Bronchial epithelial cell (primary cell): ENCODE results near the gene GPAM. TPM values are rescaled to one million over a fixed set of nuclear protein-coding genes. Genes with fewer than 3 reads are reported as not detected.

Experiments
- DNase-seq: peaks from one replicate; pipeline ENCODE4 v3.0.0-alpha.2; 2010; ENCODE audit warnings: low read depth
- FAIRE-seq: peaks from 2 replicates; lab custom pipeline; 2011; peaks lifted over from hg19 to GRCh38; lab: Jason Lieb, UNC
- H3K27me3 ChIP-seq: 2 replicates; pipeline ENCODE4 v1.5.1; 2011; ENCODE audit warnings: low read length; ENCODE audit not compliant: control insufficient read depth, insufficient read depth
- H3K36me3 ChIP-seq: 2 replicates; pipeline ENCODE4 v1.5.1; 2011; ENCODE audit warnings: low read length; ENCODE audit not compliant: control insufficient read depth, insufficient read depth
- H3K4me3 ChIP-seq: 2 replicates; pipeline ENCODE4 v1.5.1; 2011; ENCODE audit warnings: mild to moderate bottlenecking, low read depth, low read length, control low read depth
- total RNA-seq: library from RNA; depleted of rRNA; stranded (reverse); fragments of >200 nt; gene quantifications from 2 replicates; pipeline ENCODE4 v1.2.1, GENCODE V29; 2014
- TF ChIP-seq, protein P1 (sequence below): IDR thresholded peaks from 2 replicates; pipeline ENCODE4 v1.5.1; 2011; ENCODE audit warnings: mild to moderate bottlenecking, moderate library complexity, low read length, control low read depth, inconsistent platforms; ENCODE audit not compliant: insufficient read depth, severe bottlenecking

GPAM gene
- total RNA-seq, 1 donor from 2014 or later = 9.2 TPM

DNA sequence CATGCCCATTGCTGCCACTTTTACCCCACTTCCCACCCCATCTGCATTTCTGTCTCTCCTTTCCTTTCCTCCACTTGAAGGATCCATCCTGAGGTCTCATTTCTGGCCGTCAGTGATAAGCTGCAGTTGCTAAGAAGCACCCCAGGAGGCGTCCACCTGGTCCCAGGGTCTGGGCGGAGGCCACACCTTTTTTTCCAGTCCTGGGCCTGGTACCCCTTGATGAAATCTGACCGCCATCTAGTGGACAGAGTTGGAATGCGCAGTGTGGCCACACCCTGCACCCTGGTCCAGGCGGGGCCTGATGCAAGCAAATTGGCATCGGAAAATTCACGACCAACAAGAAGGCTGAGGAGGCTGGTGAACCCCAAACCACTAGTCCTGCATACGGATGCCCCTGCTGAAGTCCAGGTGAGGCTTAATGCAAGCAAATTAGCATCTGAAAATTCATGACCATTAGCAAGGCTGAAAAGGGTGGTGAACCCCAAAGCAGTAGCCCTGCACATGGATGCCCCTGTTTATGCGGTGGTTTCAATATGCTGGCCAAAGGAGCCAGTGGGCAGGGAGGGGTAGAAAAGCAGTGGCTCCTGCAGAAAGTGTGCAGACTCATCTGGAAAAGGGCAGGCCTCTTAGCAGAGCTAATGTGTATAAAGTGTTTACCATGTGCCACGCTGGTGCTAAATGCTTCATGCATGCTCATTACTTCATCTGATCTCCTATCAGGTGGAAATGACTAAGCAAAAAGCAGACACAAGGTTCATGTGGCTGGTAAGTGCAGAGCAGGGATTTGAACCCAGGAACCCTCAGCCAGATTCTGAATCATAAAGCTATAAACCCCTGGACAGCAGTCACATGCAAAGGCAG is 43.2 kb downstream of the GPAM start:
- DNase-seq (peak; percentile 71), FAIRE-seq (peak; percentile 50)
- no peaks in the 10 kb centered on the region for H3K27me3 ChIP-seq
- H3K36me3 ChIP-seq = no peaks in the 10 kb centered on the region
- no peak overlapping the region for H3K4me3 ChIP-seq
- TF ChIP-seq, protein P1, sequence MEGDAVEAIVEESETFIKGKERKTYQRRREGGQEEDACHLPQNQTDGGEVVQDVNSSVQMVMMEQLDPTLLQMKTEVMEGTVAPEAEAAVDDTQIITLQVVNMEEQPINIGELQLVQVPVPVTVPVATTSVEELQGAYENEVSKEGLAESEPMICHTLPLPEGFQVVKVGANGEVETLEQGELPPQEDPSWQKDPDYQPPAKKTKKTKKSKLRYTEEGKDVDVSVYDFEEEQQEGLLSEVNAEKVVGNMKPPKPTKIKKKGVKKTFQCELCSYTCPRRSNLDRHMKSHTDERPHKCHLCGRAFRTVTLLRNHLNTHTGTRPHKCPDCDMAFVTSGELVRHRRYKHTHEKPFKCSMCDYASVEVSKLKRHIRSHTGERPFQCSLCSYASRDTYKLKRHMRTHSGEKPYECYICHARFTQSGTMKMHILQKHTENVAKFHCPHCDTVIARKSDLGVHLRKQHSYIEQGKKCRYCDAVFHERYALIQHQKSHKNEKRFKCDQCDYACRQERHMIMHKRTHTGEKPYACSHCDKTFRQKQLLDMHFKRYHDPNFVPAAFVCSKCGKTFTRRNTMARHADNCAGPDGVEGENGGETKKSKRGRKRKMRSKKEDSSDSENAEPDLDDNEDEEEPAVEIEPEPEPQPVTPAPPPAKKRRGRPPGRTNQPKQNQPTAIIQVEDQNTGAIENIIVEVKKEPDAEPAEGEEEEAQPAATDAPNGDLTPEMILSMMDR = peak; percentile 91

DNA sequence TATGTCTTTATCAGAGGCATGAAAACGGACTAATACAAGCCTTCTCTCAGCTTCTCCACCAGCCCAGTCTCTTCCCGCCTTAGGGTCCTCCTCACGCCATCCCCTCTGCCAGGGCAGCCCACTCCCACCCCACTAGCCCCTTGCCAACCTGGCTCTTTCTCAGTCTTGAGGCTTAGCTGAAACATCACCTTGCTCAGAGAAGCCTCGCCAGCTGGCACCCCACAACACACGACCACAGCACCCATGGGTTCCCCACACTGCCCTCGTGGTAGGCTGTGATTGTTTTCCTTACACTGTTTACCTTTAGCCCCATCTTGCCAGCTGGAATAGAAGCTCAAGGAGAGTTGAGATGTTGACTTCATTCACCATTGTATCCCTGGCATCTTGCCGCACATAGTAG is 44.4 kb downstream of the GPAM start:
- no peak overlapping the region for H3K4me3 ChIP-seq
- DNase-seq (no peak), FAIRE-seq (no peak)
- H3K36me3 ChIP-seq = no peaks in the 10 kb centered on the region
- TF ChIP-seq, protein P1 = no peak
- H3K27me3 ChIP-seq = peaks cover 2% of the 10 kb centered on the region

DNA sequence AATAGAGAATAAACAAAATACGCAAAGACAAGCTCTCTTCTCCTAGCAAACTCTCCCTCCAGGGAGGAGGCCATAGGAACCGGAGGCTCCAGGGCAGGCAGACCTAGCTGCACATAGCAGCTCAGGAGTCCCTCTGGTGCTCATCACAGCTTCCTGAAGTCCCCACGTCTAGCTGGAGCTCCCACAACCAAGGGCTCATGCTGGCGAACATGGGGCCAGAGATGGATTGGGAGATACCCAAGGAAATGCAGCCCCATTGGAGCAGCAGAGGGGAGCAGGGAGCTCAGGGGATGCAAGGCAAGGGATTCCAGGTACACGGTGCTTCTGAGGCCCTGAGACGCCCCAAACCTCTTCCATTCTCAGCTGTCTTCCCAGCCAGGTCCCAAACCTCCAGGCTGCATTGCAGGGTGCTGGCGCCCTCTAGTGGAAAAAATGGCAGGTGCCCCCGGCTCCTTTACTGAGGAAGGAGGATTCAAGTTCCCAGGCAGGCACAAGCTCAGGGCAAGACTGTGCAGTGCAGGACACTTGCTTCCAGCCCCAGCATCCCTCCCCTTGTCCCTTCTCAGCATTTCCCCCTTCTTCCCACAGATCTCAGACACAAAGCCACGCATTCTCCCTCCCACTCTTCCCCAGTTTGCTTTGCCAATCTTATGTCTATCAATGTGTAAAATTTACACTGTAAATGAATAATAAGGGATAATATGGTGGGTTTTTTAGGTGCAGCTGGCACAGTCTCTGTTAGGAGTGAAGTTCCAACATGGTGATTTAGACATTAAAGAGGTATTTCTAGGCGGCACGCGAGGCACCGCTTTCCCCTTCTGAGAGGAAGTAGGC is 46.2 kb downstream of the GPAM start:
- peak; percentile 42 for DNase-seq
- peaks cover 2% of the 10 kb centered on the region for H3K27me3 ChIP-seq
- no peaks in the 10 kb centered on the region for H3K36me3 ChIP-seq
- no peak for FAIRE-seq
- TF ChIP-seq, protein P1 = peak; percentile 94
- H3K4me3 ChIP-seq = no peak overlapping the region

DNA sequence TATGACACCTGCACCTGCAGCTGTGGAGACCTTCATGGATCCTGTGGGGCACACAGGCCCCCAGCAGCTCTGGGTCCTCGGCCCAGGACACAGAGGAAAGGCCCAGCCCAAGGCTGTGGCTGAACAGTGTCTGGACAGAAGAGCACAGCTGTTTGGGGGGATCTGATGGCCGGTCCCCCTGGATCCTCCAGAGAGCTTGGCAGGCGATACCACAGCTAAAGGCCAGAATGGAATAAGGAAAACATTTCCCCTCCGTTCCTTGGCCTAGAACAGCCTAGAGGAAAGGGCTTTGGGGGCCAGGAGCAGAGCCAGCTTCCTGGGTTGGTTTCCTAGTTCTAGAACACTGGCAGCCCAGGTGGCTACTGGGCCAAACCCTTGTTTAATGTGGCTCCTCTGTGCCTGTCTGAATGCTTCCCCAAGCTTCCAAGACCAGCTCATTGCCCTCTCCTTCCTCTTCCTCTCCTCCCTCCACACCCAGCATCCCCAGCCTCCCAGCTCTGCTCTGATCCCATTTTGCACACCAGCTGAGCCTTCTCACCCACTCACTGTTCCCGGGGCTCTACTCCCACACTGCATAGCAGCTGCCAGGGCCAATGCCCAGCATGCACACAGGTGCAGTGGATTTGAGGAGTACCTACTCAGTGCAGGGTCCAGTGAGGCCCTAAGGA is 46.9 kb downstream of the GPAM start:
- FAIRE-seq (no peak), DNase-seq (no peak)
- Histone ChIP-seq H3K36me3 (no peaks in the 10 kb centered on the region), H3K4me3 (no peak overlapping the region), H3K27me3 (peaks cover 2% of the 10 kb centered on the region)
- TF ChIP-seq, protein P1 = no peak

DNA sequence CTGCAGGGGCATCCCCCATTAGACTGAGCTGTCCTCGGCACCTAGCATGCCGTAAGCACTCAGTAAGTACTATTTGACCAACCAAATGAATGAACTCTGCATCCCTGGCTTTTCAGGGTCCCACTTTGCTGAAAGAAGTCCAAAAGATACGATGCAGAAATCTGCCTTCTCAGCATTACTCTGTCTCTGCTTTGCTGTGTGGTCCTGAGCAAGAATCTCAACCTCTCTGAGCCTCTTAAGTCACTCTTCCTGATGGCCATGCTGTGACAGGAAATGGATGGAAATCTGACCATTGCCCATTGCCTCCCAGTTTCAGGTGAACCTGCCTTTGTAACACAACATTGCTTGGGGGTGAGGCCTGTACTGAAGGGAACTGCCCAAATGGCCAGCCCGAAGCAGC is 48.0 kb downstream of the GPAM start:
- Histone ChIP-seq H3K4me3 (no peak overlapping the region), H3K27me3 (peaks cover 2% of the 10 kb centered on the region), H3K36me3 (no peaks in the 10 kb centered on the region)
- DNase-seq (no peak), FAIRE-seq (no peak)
- TF ChIP-seq, protein P1 = no peak
